Naive thymus-derived CD8-positive, alpha-beta T cell (primary cell): Measurements from ENCODE around the gene LRRN1. TPM values are rescaled to one million over a fixed set of nuclear protein-coding genes. Genes with fewer than 3 reads are reported as not detected.
"Not testable (repeated sequence)": the region's sequence is repeated elsewhere in the genome, so short reads cannot be mapped to it uniquely, and the experiment has no call there.

Experiments used
- ATAC-seq, 2 donors: fragments of 150-1000 bp; cut with Tn5 transposase in 1 of 2; sonication (Bioruptor Pico), chemical (Tn5 transposase) in 1 of 2; 1 replicate in 1 of 2; 2 replicates in 1 of 2; pipeline ENCODE4 v1.10.0; 2021; ENCODE audit warnings: mild to moderate bottlenecking in 2 of 2, moderate library complexity in 2 of 2
- POLR2A ChIA-PET: fragments of 350-600 bp; sonication (Branson Sonifier 250); formaldehyde crosslinking; loops from one replicate; lab custom pipeline; 2021; ENCODE audit warnings: antibody characterized with exemption; lab: Charles Lee
- DNase-seq, 10 donors: peaks; one replicate each; pipeline versions ENCODE4 v3.0.0 to v3.0.0-alpha.2; 2020 to 2022
- H3K27ac Mint-ChIP-seq, 10 donors: one replicate each; pipeline ENCODE4 v1.8.0; 2020 to 2022; ENCODE audit warnings: mild to moderate bottlenecking in 10 of 10, mixed read lengths in 10 of 10, moderate library complexity in 4 of 10, inconsistent platforms in 1 of 10
- H3K27me3 Mint-ChIP-seq, 5 donors: one replicate each; pipeline ENCODE4 v1.8.0; 2021 to 2022; ENCODE audit warnings: mixed read lengths in 5 of 5
- H3K36me3 Mint-ChIP-seq, 3 donors: one replicate each; pipeline ENCODE4 v1.8.0; 2020 to 2022; ENCODE audit warnings: mixed read lengths in 3 of 3, mild to moderate bottlenecking in 2 of 3, inconsistent platforms in 1 of 3
- H3K4me1 Mint-ChIP-seq, 4 donors: one replicate each; pipeline ENCODE4 v1.8.0; 2021 to 2022; ENCODE audit warnings: mixed read lengths in 4 of 4
- H3K4me3 Mint-ChIP-seq, 10 donors: one replicate each; pipeline ENCODE4 v1.8.0; 2020 to 2022; ENCODE audit warnings: mild to moderate bottlenecking in 10 of 10, mixed read lengths in 10 of 10, moderate library complexity in 6 of 10, inconsistent platforms in 1 of 10
- H3K9me3 Mint-ChIP-seq, 9 donors: one replicate each; pipeline ENCODE4 v1.8.0; 2020 to 2022; ENCODE audit warnings: mixed read lengths in 9 of 9, mild to moderate bottlenecking in 3 of 9, inconsistent platforms in 1 of 9, moderate library complexity in 1 of 9
- polyA plus RNA-seq, 3 donors: library from polyadenylated mRNA; unstranded; fragments of 300-500 nt; fragmentation: Illumina TruSeq; gene quantifications; one replicate each; pipeline ENCODE4 v1.2.3, GENCODE V29; 2021
- total RNA-seq, 8 experiments: library from RNA in 2 of 8; stranded (reverse) in 2 of 8; gene quantifications; one replicate each; pipeline ENCODE4 v1.2.3 and lab custom pipeline; 2021 to 2026

LRRN1 gene
- total and polyA plus RNA-seq, 5 experiments from 2014 or later = 0.20 to 6.9 (median 1.7) TPM

GRCh38 chr3:3816034-3816433, 16.8 kb downstream of the LRRN1 start:
- ATAC-seq = no peak
- no peaks in the 10 kb centered on the region for H3K27me3 Mint-ChIP-seq
- POLR2A ChIA-PET = no interaction called here

GRCh38 chr3:3817865-3818264, 18.6 kb downstream of the LRRN1 start:
- H3K9me3 Mint-ChIP-seq = no peaks in the 10 kb centered on the region

More at GRCh38 chr3:3816034-3816433, 16.8 kb downstream of the LRRN1 start:
- Mint-ChIP-seq H3K4me3 (no peak overlapping the region), H3K9me3 (no peaks in the 10 kb centered on the region), H3K36me3 (peaks cover 0 to 22% (median 16%) of the 10 kb centered on the region in 3 donors), H3K4me1 (no peaks in the 10 kb centered on the region), H3K27ac (no peak overlapping the region)
- DNase-seq = no peak

GRCh38 chr3:3821777-3822176, 22.5 kb downstream of the LRRN1 start:
- ATAC-seq = no peak
- no peak overlapping the region for H3K27ac Mint-ChIP-seq
- no peaks in the 10 kb centered on the region for H3K27me3 Mint-ChIP-seq
- POLR2A ChIA-PET = no interaction called here
- peaks cover 0 to 31% (median 5%) of the 10 kb centered on the region in 3 donors for H3K36me3 Mint-ChIP-seq
- H3K4me1 Mint-ChIP-seq = no peaks in the 10 kb centered on the region
- DNase-seq = no peak
- no peak overlapping the region for H3K4me3 Mint-ChIP-seq
- no peaks in the 10 kb centered on the region for H3K9me3 Mint-ChIP-seq

More at GRCh38 chr3:3817865-3818264, 18.6 kb downstream of the LRRN1 start:
- DNase-seq (no peak), ATAC-seq (no peak)
- Mint-ChIP-seq H3K4me3 (no peak overlapping the region), H3K27ac (no peak overlapping the region), H3K36me3 (peaks cover 0 to 33% (median 16%) of the 10 kb centered on the region in 3 donors), H3K27me3 (no peaks in the 10 kb centered on the region), H3K4me1 (no peaks in the 10 kb centered on the region)
- POLR2A ChIA-PET = no interaction called here

GRCh38 chr3:3825035-3825434, 25.8 kb downstream of the LRRN1 start:
- no peaks in the 10 kb centered on the region for H3K4me1 Mint-ChIP-seq
- DNase-seq (no peak), ATAC-seq (no peak)
- H3K27me3 Mint-ChIP-seq = no peaks in the 10 kb centered on the region
- POLR2A ChIA-PET = no interaction called here
- H3K9me3 Mint-ChIP-seq = peaks cover 0 to 2% (median 0%) of the 10 kb centered on the region in 9 donors
- no peak overlapping the region for H3K4me3 Mint-ChIP-seq
- H3K27ac Mint-ChIP-seq = no peak overlapping the region
- H3K36me3 Mint-ChIP-seq = peaks cover under 1 to 30% (median 4%) of the 10 kb centered on the region in 3 donors

- Mint-ChIP-seq H3K36me3 (peaks cover 2 to 28% (median 7%) of the 10 kb centered on the region in 3 donors), H3K4me1 (no peaks in the 10 kb centered on the region), H3K27ac (no peak overlapping the region), H3K4me3 (no peak overlapping the region), H3K27me3 (no peaks in the 10 kb centered on the region), H3K9me3 (peaks cover 0 to 8% (median 0%) of the 10 kb centered on the region in 9 donors)
- ATAC-seq (no peak), DNase-seq (no peak)
- POLR2A ChIA-PET = no interaction called here
Observed at GRCh38 chr3:3826521-3826920, 27.3 kb downstream of the LRRN1 start.

GRCh38 chr3:3827111-3827510, 27.9 kb downstream of the LRRN1 start:
- Mint-ChIP-seq H3K27ac (no peak overlapping the region), H3K27me3 (no peaks in the 10 kb centered on the region), H3K4me3 (no peak overlapping the region), H3K4me1 (no peaks in the 10 kb centered on the region), H3K9me3 (peaks cover 0 to 8% (median 2%) of the 10 kb centered on the region in 9 donors), H3K36me3 (peaks cover 2 to 31% (median 7%) of the 10 kb centered on the region in 3 donors)
- DNase-seq (no peak), ATAC-seq (no peak)
- POLR2A ChIA-PET = no interaction called here

DNA sequence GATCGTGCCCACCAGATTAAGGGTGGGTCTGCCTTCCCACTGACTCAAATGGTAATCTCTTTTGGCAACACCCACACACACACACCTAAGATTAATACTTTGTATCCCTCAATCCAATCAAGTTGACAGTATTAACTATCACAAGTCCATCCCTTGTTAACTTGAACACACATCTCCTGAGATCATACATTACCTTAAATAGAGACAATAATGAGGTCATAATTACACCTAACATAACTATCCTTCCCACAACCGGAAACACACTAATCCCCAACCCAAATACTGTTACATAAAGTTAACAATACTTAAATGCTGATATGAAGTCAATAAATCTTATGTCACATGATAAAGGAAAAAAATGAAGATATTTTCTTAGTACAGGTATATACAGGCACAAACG, 29.2 kb downstream of the LRRN1 start:
- H3K27me3 Mint-ChIP-seq, H3K4me3 Mint-ChIP-seq, H3K27ac Mint-ChIP-seq, H3K4me1 Mint-ChIP-seq, DNase-seq, ATAC-seq, POLR2A ChIA-PET: not testable (repeated sequence)
- Mint-ChIP-seq H3K36me3 (peaks cover 7 to 34% (median 19%) of the 10 kb centered on the region in 3 donors), H3K9me3 (peaks cover 0 to 19% (median 9%) of the 10 kb centered on the region in 9 donors)

GRCh38 chr3:3836845-3837244, 37.6 kb downstream of the LRRN1 start:
- peak overlapping the region in 1 of 10 donors; percentile 12 for H3K4me3 Mint-ChIP-seq
- H3K27me3 Mint-ChIP-seq = no peaks in the 10 kb centered on the region
- POLR2A ChIA-PET = no interaction called here
- H3K4me1 Mint-ChIP-seq = peaks cover 0 to 7% (median 4%) of the 10 kb centered on the region in 4 donors
- ATAC-seq (no peak), DNase-seq (no peak)
- H3K27ac Mint-ChIP-seq = no peak overlapping the region
- peaks cover 13 to 59% (median 51%) of the 10 kb centered on the region in 3 donors for H3K36me3 Mint-ChIP-seq
- peaks cover 10 to 68% (median 32%) of the 10 kb centered on the region in 9 donors for H3K9me3 Mint-ChIP-seq

DNA sequence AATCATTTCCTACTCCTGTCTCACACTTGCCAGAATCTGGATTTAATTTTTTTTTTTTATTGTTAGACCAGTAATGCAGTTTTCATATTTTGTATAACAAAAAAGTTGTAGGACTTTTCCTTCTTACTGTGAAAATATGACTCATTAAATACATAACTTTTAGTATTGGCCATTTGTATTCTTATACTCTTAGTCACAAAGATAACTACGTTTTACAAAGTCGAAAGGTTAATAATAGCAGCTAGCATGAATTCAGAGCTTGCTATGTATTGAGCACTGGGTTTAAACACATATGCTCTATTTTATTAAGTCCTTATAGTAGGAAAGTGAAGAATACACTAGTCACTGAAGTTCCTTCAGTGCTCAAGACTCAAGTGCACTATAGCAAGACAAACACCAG, 43.1 kb downstream of the LRRN1 start:
- H3K36me3 Mint-ChIP-seq = peaks cover 26 to 58% (median 40%) of the 10 kb centered on the region in 3 donors
- ATAC-seq = no peak
- no peaks in the 10 kb centered on the region for H3K4me1 Mint-ChIP-seq
- H3K27ac Mint-ChIP-seq = peak overlapping the region in 1 of 10 donors; percentile 19
- peaks cover 7 to 38% (median 24%) of the 10 kb centered on the region in 9 donors for H3K9me3 Mint-ChIP-seq
- no peaks in the 10 kb centered on the region for H3K27me3 Mint-ChIP-seq
- no peak overlapping the region for H3K4me3 Mint-ChIP-seq
- POLR2A ChIA-PET = no interaction called here
- DNase-seq = no peak

DNA sequence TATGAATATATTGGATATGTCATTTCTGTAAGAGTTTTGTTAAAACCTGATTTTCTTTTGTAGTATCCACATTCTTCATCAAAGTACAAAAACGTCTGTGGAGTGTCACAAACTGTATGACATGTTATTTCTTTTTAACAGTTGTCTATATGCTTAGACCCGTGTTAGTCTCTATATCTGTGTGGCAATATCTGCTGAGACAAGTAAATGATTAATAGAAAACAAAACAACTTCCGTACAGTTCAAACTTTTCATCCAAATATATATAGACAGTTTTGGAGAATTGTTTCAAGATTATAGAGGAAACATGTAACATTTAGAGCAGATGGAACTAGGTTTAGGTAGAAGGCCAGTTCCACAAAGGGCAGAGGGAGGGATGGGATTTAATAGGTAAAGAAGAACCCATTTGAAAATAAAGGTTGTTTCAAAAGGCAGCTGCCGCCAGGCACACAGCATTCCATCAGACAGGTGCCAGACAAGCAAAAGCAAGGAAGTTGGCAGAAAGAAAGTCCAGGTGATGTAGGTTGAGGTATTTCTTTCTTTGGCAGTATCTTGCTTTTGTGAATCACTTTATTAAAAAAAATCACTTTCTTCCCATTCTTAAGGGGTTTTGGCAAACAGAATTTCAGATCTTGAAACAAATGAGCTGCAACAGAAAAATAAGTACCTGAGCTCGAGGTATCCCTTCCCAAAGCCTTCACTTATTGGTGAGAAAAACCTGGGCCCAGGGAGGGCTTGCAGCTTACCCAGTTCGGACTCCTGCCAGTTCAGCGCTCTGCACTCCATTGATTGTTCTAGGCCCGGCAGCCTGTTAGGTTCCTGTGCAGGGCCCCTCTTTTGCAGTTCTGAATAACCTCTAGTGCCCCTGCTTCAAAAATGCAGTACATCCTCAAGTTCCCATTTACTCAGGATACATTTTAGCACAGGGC, 49.0 kb downstream of the LRRN1 start:
- Mint-ChIP-seq H3K4me1 (peaks cover 0 to 5% (median 1%) of the 10 kb centered on the region in 4 donors), H3K4me3 (no peak overlapping the region), H3K27ac (no peak overlapping the region), H3K36me3 (peaks cover 12 to 27% (median 24%) of the 10 kb centered on the region in 3 donors), H3K27me3 (no peaks in the 10 kb centered on the region), H3K9me3 (peaks cover 0 to 12% (median 0%) of the 10 kb centered on the region in 9 donors)
- DNase-seq (no peak), ATAC-seq (no peak)
- POLR2A ChIA-PET = no interaction called here

- ATAC-seq (no peak), DNase-seq (no peak)
- Mint-ChIP-seq H3K27me3 (no peaks in the 10 kb centered on the region), H3K27ac (no peak overlapping the region), H3K4me3 (no peak overlapping the region), H3K4me1 (peaks cover 0 to 5% (median 1%) of the 10 kb centered on the region in 4 donors), H3K9me3 (peaks cover 0 to 12% (median 0%) of the 10 kb centered on the region in 9 donors), H3K36me3 (peaks cover 12 to 26% (median 25%) of the 10 kb centered on the region in 3 donors)
- POLR2A ChIA-PET = no interaction called here
Observed at GRCh38 chr3:3848923-3849275, 49.7 kb downstream of the LRRN1 start.

DNA sequence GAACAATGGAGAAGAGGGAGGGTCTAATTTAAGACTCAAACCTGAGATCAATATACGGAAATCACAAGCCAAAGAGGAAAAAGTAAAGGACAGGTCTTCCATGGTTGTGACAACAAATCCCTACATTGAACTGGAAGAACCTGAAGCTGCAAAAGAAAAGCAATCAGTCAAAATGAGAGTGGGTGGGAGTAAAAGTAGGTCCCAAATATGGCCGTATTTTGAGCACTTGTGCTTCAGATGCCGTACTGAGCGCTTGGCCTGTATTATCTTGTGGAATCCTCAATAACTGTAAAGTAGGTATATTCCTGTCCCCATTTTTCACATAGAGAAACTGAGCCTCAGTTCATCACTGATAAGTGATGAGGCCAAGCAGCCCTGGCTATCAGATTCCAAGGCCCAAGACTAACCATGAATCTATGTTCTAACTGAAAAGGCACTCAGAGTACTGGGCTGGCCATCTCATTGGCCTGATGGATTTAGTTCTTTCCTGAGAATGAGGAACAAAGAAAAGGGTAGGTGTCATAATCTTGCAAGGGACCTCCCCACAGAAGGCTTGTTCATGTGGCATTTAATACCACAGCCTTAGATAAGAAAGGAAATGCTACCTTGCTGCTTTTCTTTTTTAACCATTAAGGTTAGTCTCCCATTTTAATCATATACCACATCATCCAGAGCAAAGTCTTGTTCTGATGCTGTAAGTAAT, 52.5 kb downstream of the LRRN1 start:
- H3K27ac Mint-ChIP-seq = no peak overlapping the region
- H3K9me3 Mint-ChIP-seq = no peaks in the 10 kb centered on the region
- peaks cover 0 to 9% (median 3%) of the 10 kb centered on the region in 4 donors for H3K4me1 Mint-ChIP-seq
- peaks cover 0 to 3% (median 0%) of the 10 kb centered on the region in 5 donors for H3K27me3 Mint-ChIP-seq
- peaks cover 0 to 4% (median 0%) of the 10 kb centered on the region in 3 donors for H3K36me3 Mint-ChIP-seq
- no peak overlapping the region for H3K4me3 Mint-ChIP-seq
- DNase-seq = no peak
- no peak for ATAC-seq
- POLR2A ChIA-PET = no interaction called here

DNA sequence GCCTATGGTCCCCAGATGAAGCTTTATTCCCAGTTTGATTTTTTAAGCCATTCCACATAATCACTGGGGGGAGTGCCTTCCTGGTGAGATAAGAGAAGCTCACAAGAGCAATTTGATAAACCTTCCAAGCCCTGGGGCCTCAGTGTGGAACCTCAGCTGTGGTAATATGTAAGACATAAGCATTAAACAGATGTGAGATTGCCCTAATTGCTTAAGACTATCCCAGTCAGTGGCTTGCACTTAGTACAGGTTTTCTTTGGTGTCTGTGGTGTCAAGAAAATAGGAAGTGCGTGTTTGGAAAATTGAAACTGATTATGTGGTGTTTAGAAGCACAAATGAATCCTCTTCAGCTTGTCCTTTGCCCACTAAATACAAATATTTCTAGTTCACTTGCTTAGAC, 54.3 kb downstream of the LRRN1 start:
- no peaks in the 10 kb centered on the region for H3K9me3 Mint-ChIP-seq
- peaks cover 0 to 9% (median 3%) of the 10 kb centered on the region in 4 donors for H3K4me1 Mint-ChIP-seq
- no peak for DNase-seq
- POLR2A ChIA-PET = no interaction called here
- peaks cover 0 to 3% (median 0%) of the 10 kb centered on the region in 5 donors for H3K27me3 Mint-ChIP-seq
- peak overlapping the region in 1 of 10 donors; percentile 66 for H3K27ac Mint-ChIP-seq
- ATAC-seq = no peak
- peaks cover 0 to 2% (median 0%) of the 10 kb centered on the region in 3 donors for H3K36me3 Mint-ChIP-seq
- H3K4me3 Mint-ChIP-seq = no peak overlapping the region
